ENCODE data around the gene LARGE1.

LARGE1 gene

DNA sequence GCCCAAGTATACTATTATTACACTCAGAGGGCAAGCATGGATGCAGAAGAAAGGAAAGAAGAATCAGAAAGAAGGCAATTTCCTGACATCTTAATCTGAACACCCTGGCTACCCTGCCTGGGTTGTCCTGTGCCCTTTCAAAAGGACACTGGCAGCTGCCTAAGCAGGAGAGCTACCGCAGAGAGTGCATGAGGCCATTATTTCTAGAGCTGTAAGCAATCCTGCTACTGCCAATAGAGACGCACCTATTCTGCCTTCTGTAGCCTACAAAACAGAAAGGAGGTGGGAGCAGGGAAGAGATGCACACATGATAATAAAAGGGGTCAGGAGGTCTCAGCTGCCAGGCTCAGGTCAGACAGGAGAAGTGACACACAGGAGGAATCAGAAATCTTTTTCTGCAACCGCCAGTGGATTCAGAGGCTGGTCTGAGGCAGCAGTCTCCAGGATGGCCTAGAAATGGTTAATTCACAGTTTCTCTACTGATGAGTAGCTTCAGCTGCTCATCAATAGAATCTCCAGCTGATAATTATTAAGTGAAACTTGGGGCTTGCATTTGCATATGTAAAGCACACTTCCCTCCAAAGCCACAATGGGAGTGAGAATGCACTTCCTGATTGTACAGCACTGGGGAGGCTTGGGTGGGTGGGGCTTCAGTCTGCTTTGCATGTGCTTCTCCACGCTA lies 253.9 kb downstream of the LARGE1 start:
- DNase-seq (ENCODE audit: low spot score), result peak; percentile 25

DNA sequence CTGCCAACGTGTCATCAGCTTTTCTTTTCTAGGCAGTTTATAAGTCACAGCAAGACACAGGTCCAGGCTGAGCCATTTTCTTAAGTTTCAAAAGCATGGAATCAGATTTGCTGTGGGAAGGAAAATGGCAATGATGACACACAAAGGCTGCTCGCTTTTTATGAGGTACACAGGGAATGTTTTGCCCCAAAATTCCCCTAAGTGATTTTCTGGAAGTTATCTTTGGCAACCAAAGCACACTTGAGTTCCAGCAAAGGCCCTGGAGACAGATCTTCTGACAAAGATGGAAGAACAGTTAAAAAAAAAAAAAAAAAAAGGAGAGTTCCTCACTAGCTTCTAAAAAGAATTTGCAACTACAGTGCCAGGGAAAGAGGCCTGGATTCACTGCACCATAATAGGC lies 260.8 kb downstream of the LARGE1 start:
- DNase-seq (ENCODE audit: low spot score), result no peak

DNA sequence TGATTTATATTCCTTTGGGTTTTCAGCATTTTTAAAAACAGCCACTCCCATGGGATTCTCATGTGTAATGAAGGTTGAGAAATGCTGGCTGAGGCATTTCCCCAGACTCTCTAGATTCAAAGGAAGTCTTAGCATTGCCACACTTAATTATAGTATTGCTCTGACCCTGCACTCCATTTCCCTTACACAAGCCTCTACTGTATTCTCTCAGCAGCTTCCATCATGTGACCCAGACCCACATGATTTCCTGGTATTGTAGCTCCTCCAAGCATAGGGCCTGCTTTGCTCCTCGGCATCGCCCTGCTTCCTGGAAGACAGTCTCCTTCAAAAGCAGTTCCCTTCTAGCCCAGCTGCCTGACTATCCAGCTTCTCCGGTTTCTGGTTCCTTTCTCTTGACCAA lies 261.5 kb downstream of the LARGE1 start:
- DNase-seq (ENCODE audit: low spot score), result no peak

DNA sequence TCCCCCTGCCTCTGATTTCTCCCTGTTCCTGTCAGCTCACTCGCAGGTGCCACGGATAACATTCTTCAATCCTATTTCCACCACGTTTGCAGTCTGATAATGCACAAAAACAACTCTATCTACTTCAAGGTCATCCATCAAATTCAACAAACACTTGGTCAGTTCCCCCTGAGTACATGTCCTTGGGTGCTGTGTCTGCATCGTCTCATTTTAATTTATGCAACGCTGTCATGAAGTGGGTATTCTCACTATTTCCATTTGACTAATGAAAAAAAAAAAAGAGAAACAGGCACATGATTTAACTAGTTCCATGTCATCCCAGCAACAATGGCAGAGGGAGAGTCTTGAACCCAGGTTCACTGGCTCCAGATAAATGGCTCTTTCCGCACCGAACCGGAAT lies 262.6 kb downstream of the LARGE1 start:
- no peak for DNase-seq (ENCODE audit: low spot score)

DNA sequence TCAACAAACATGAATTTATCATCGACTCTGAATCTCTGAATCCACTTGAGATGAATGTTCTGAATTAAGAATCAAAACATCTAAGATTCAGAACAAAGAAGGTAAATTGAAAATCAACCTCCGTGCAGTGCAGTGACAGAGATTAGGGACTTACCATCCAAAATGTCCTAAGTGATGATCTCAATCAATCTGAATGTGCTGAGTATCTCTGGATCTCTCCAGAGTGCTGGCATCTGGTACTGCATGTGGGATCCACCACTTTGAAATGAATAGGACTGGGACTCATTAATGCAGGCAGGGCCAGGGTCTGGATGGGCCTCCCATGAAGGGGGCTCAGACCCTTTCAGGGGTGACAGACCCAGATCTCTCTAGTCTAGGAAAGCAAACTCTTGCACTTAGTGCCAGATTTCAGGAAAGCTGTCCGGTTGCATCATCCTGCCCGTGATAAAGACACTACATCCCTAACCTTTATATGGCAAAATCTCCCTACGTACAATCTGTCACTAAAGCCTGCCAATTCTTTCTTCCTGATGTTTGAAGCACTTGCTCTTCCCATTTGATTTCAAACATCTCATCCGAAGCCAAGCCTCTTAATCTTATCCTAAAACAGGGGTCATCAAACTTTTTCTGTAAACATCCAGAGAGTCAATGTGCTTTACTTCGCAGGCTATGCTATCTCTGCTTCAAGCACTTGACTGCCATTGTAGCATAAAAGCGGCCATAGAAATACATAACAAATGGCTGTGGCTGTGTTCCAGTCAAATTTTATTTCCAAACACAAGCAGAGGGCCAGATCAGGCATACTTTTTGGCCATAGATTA lies 263.3 kb downstream of the LARGE1 start:
- DNase-seq (ENCODE audit: low spot score), result no peak

DNA sequence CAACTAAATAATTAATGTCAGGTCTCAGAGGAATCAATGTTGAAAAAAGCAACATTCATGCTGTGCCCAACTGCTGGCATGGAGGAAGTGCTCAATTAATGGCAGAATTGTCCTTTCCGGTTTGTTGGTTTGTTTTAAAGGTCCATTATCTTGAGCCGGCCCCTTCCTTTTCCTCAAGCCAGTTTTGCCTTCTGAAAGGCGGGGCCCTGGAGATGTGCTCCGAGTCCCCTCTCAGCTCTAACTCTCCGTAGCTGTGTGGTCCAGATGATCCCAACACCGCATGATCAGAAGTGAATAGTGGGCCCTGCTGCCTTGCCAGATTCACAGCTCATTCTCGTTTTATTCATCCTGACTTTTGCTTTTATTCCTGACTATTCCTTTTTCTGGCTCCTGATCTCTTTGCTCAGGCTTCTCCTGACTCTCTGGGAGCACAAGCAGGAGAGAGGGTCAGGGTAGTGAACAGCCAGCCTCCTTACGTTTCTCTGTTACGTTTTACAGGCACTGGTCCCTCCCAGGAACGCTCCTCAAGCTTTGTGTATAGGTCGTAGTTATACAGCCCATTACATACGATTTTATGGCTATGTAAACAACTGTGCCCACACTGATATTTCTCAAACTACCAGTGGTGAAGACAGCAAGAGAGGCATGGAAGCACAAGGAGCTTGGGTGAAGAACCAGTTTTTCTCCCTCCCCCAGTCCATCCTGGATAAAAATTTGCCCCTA lies 265.9 kb downstream of the LARGE1 start:
- DNase-seq (ENCODE audit: low spot score), result no peak

DNA sequence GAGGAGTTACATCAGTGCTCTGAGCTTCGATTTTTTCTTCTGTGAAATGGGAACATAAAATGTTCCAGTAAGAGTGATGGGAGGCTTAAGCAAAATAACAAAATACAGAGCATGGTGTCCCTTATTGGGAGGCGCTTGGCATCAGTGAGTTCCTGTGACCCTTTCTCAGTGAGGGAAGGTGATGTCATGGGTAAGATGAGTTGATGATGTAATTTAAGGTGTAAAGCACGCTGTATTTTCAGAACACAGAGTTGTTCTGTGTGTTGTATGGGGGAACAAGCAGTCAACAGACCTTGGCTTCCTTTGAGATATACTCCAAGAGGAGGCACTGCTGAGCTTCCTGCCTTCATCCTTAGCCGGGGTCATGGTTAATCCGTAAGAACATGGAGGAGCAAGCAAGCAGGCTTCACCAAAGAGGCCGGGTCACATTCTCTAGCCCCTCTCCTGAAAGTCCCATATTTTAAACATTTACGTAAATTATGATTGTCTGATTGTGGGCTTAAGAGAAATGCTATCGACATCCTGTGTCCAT lies 266.7 kb downstream of the LARGE1 start:
- DNase-seq (ENCODE audit: low spot score), result no peak

DNA sequence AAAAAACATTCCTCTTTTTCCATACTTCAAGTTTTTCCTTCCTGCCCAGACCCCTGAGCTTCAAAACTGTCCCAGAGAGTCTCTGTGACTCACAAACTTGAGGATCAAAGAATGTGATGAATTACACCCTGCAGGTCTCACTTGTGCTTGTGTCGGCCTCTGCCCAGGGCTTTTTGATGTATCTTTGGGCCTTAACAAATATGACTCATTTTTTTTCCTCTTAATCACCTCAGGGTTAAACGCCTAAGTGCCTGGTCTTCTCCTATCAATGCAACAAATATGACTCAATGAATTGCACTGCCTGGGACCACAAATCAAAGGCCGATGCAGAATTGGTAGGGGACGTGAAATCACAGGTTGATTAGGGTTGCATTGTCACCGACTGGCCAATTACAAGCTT lies 267.7 kb downstream of the LARGE1 start:
- DNase-seq (ENCODE audit: low spot score), result no peak

DNA sequence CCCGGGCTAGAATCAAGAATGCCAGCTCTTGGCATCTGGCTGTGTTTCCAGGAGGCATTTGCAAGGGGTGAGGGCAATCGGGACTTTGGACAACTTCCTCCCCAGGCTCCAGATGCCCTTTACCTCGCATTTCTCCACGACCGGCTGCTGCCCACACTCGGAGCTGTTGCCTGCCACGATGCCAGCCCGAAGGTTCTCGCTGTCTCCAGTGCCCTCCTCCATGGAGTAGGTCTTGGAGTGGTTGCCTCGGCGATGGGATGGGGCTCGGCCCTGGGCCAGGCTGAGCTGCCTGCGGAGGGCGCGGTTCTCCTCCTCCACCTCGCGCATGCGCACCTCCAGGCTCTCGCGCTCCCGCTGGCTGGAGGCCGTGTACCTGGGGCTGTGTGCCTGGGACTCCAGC lies 270.0 kb downstream of the LARGE1 start:
- no peak for DNase-seq (ENCODE audit: low spot score)

DNA sequence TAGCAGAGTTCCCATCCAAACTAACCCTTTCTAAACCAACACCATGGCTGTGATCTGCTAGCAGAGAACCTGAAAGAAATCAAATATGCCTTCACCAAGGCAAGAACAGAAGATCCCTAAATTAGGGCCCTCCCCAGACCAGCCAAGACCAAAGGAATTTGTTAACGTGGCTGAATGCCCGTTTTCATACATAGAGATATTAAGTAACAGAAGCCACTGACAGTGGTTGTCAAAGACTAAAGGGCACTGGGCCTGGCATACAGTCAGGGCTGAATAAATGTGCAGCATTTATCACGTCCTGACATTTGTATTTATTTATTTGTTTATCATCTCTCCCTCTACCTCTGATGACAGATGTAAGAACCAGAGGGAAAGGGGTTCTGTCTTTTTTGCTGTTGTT lies 271.8 kb downstream of the LARGE1 start:
- DNase-seq (ENCODE audit: low spot score), result no peak

DNA sequence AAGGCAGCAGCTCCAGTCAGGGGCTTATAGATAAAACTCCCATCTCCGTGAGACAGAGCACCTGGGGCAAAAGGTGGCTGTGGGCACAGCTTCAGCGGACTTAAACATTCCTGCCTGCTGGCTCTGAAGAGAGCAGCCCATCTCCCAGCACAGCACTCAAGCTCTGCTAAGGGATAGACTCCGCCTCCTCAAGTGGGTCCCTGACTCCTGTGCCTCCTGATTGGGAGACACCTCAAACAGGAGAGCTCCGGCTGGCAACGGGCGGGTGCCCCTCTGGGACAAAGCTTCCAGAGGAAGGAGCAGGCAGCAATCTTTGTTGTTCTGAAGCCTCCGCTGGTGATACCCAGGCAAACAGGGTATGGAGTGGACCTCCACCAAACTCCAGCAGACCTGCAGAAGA lies 279.4 kb downstream of the LARGE1 start:
- no peak for DNase-seq (ENCODE audit: low spot score)

DNA sequence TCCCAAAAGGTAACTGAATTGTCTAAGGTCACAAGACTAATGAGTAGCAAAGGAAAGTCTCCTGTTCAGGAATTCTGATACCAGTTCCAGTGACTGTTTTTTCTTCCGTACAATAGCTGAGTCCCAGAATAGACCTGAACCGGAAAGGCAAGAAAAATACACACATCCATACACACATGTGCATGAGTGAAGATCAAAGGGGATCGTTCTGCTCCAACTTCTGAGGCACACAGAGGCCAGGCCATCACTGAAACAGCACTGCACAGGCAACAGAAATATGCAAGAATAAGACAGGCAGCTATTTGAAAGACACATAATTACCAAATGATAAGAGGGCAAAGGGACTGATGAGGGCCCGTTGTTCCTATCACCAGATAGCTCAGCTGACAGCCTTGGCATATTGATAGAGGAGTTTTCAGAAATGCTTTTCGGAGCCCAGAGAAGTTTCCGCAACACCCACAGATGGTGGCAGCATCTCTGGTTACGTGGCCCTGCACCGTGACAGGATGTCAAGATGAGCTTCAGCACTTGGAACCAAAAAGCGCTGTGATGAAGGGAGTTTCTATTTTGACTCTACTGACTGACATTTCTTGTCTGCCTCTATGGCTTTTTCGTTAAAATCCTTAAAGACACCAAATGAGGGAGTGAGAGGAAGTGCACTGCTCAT lies 280.6 kb downstream of the LARGE1 start:
- no peak for DNase-seq (ENCODE audit: low spot score)

DNA sequence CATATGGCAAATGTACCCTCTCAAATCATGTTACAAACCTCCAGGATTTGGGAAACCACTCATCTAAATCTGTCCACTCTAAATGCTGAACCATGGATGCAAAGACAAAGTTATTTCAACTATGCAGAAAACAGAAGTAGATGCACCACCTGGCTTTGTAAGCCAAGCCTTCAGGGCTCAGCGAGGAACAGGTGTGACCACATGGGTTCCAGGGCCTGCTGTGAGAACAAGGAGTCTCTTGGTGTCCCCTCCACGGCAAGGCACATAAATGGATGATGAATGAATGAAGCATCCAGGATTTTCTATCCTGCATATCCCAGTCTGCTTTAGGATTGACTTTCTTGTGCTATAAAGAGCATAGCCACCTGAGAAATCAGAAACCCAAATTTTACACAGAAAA lies 284.5 kb downstream of the LARGE1 start:
- DNase-seq (ENCODE audit: low spot score), result no peak

DNA sequence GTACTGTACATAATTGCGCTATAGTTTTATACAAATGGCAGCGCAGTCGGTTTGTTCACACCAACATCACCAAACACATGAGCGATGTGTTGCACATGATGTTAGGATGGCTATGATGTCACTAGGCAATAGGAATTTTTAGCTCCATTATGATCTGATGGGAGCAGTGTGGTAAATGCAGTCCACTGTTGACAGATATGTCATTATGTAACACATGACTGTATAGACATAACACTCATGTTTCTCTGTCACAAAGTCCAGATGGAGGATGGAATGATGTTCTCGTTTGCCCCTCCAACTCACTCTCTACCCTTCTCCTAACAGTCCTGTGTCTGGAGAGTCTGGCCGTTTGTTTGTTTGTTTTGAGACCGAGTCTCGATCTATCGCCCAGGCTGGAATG lies 288.5 kb downstream of the LARGE1 start:
- no peak for DNase-seq (ENCODE audit: low spot score)

DNA sequence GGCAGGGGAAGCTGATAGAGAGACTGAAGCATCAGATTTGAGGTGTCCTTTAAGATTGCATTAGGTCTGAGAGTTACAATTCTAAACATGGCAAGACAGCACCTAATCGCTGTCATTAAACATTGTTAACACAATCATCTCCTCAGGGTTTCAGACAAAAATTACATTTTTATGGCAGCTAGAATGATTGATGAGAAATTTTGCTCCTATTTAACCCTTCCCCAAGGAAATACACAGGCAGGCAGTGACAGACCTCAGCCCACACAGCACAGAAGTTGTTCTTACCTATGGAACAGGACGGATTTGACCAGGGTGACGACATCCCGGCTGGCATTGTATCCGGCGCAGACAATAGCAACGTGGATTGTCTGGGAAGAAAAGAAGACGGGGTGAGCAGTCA lies 294.3 kb downstream of the LARGE1 start:
- no peak for DNase-seq (ENCODE audit: low spot score)

DNA sequence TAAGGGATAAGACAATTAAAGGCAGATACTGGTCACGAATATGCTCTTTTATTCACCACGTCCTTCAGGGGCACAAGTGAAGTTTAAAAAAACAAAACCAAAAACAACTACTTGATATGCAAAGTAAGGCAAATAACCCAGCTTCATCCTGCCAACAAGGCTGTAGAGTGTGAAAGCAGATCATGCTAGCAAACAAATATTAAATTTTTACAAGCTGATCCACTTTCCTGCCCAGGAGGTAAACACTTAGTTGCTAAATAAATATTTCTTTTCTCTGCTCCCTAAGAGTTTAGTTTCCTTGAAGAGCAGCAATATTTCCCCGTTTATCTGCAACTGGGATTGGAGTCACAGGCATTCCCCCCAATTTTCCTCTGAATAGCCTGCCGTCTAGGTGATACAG lies 300.2 kb downstream of the LARGE1 start:
- no peak for DNase-seq (ENCODE audit: low spot score)

DNA sequence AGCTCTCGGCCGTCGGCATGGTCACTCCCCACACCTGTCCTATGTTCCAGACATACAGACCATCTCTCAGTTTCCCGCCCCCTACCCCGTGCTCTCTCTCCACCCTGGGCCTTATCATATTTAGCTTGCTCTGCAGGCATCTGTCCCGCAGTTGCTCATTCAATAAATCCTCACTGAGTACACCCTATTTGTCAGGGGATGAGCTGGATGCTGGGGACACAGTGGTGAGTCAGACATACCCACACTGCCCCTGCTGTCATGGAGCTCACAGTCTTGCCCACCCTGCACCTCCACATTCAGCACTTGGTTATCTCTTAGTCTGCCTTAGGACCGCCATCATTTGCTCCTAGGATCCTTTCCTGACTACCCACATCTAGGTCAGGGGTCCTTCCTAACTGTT lies 313.8 kb downstream of the LARGE1 start:
- DNase-seq (ENCODE audit: low spot score), result no peak

DNA sequence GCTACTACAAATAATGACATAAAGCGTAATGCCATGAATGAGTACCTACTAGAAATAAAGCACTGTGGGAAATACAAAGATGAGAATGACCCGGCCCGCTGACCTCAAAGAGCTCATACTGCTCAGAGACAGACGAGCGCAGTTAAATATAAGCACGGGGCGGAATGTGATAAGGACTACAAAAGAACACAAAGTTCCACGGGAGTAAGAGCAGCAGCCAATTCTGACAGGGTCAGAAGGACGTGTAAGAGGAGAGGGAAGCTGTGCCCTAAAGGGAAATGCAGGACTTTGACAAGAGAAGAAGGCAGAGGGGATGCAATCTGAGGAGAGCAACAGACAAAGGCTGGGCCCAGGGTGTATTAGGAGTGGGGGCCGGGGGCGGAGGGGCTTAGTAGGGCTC lies 314.6 kb downstream of the LARGE1 start:
- no peak for DNase-seq (ENCODE audit: low spot score)

DNA sequence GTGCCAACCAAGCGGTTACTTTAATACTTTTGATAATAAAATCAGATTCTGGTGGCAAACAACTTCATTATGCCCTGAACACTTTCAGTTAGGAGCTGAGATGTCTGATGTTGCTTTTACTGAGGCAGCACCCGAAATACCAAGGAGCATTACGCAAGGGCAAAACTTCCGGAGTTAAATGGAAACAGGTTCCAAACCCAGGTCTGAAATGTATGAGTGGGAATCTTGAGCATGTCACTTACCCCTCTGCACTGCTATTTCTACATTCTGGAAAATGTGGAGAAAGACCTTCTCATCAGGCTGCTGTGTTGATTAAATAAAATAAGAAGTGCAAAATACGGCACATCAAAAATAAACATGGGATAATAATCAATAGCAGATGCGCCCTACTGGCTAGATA lies 315.1 kb downstream of the LARGE1 start:
- no peak for DNase-seq (ENCODE audit: low spot score)

DNA sequence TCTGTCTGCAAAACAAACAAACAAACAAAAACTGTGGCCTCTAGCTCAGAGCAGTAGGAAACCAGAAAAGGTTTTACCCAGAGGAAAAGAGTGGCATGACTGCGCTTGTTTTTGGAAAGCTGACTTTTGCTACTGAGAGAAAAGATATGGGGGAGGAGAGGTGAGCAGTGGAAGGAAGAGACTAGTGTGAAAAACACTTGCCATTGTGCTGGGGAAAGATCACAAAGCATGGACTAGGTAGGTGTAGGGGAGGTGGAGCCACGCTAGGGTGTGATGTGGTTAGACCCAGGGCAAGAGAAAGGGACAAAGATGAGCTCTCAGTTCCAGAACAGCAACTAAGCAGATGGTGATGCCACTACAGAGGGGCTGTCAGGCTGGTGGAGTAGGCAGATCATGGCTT lies 319.2 kb downstream of the LARGE1 start:
- DNase-seq (ENCODE audit: low spot score), result no peak

DNA sequence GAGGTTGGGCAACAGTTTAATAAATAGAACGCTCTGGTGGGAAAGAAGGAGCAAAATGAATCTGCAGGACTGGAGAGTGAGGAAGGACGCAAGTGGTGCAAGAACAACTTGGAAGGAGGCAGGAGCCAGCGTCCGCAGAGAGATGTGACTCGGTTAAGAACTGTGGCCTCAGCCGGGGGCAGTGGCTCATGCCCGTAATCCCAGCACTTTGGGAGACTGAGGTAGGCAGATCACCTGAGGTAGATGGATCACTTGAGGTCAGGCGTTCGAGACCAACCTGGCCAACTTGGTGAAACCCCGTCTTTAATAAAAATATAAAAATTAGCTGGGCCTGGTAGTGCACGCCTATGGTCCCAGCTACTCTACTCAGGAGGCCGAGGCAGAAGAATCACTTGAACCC lies 319.7 kb downstream of the LARGE1 start:
- no peak for DNase-seq (ENCODE audit: low spot score)

DNA sequence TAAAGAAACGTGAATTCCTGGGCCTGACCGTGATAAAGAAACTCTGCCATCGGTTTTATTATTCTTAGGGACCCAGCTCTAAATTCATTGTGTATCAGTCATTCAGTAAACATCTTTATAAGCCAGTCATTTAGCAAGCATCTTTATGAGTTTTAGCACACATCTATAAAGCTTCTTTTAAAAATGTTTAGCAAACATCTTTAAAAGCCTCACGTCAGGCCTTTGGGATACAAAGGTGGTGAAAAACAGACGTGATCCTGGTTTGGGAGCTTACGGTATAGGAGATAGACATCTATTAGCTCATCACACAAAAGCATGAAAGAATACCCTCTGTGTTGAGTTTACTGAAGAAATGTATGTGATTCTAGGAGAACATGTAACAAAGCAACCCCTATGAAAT lies 320.2 kb downstream of the LARGE1 start:
- no peak for DNase-seq (ENCODE audit: low spot score)
